Measurements from ENCODE around the gene GATA5. TPM values are rescaled to one million over a fixed set of nuclear protein-coding genes. Genes with fewer than 3 reads are reported as not detected.

The GATA5 gene
- total RNA-seq, 2 donors from 2014 or later: not detected

DNA sequence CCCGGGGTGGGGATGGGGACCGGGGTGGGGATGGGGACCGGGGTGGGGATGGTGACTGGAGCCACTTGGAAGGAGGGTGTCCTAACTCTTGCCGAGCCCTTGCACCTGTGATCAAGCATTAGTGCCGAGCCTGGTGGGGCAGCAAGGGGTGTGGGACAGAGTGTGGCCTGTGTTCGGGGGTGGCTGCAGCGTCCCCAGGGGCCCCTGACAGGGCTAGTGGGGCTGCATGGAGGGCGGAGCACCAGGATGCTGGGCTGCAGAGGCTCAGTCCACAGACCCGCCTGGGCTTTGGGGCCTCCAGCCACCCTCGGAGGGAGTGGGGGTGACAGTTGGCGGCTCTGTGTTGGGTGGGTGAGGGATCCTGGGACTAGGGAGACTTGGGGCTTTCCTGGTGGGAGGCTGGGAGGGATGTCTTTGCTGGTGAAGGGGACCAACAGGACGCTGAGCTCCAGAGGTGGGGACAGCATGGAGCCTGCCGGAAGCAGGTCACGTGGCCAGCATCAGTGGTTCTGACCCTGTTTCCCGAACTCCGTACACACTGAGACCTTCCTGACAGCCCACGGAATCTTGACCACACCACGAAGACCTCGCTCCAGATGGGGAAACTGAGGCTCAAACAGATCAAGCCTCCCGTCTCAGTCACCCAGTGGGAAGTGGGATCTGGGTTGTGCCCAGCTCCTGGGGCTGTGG lies 53.0 kb downstream of the GATA5 start:
- ATAC-seq (no peak), DNase-seq (ENCODE audit: low spot score in 2 of 2) (no peak)
- no peaks in the 10 kb centered on the region for H3K36me3 Mint-ChIP-seq
- H3K9me3 Mint-ChIP-seq: no peaks in the 10 kb centered on the region
- no peak overlapping the region for H3K27ac Mint-ChIP-seq

DNA sequence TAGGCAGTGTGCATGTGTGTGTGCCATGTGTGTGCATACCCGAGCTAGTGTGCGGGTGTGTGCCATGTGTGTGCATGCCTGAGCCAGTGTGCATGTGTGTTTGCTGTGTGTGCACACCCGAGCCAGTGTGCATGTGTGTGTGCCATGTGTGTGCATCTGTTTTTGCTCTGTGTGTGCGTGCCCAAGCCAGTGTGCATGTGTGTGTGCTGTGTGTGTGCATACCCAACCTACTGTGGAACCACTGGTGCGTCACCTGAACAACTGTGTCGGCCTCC lies 54.1 kb downstream of the GATA5 start:
- no peak for ATAC-seq
- DNase-seq (ENCODE audit: low spot score in 2 of 2): no peak
- no peaks in the 10 kb centered on the region for H3K36me3 Mint-ChIP-seq
- no peaks in the 10 kb centered on the region for H3K9me3 Mint-ChIP-seq
- no peak overlapping the region for H3K27ac Mint-ChIP-seq

DNA sequence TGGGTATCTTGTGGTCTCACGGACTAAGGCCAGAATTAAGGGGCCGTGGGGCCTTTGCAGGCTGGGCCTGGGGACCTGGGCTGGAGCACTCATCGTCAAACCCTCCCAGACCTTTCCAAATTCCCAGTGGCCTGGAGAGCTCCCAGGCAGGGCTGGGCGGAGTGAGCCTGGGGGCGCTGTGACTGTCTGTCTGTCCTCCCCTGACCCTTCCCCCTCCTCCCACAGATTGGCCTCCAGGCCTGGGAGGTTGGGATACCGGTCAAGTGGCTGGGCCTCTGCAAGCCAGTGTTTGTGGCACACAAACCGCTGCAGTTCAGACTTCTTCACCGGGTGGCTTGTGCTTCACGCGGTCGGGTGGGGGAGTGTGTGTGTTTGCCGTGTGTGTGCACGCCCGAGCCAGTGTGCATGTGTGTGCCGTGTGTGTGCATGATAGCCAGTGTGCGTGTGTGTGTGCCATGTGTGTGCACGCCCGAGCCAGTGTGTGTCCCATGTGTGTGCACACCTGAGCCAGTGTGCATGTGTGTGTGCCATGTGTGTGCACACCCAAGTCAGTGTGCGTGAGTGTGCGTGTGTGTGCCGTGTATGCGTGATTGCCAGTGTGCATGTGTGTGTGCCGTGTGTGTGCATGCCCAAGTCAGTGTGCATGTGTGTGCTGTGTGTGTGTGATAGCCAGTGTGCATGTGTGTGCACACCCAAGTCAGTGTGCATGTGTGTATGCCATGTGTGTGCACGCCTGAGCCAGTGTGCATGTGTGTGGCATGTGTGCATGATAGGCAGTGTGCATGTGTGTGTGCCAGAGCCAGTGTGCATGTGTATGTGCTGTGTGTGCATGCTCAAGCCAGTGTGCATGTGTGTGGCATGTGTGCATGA lies 54.7 kb downstream of the GATA5 start:
- Mint-ChIP-seq H3K36me3 (no peaks in the 10 kb centered on the region), H3K9me3 (no peaks in the 10 kb centered on the region), H3K27ac (no peak overlapping the region)
- ATAC-seq: no peak
- DNase-seq (ENCODE audit: low spot score in 2 of 2): no peak

DNA sequence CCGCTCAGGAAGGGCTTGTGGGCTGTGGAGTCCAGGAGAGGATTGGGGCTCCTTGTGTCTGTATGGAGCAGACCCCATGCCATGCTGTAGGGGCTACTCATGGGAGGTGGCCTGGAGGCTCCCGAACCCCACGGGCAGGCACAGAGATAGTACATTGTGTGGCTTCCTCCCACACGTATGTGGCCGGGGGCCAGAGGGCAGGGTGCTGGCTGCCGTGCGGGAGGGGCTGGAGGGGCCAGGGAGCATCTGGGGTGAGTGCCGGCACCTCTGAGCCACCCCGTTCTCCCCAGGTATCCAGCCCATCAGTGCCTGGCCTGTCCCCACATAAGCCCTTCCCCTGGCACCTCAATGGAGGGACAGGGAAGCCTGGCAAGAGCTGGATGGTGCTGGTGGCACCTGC lies 56.0 kb downstream of the GATA5 start:
- ATAC-seq (no peak), DNase-seq (ENCODE audit: low spot score in 2 of 2) (no peak)
- Mint-ChIP-seq H3K9me3 (no peaks in the 10 kb centered on the region), H3K27ac (no peak overlapping the region), H3K36me3 (no peaks in the 10 kb centered on the region)

DNA sequence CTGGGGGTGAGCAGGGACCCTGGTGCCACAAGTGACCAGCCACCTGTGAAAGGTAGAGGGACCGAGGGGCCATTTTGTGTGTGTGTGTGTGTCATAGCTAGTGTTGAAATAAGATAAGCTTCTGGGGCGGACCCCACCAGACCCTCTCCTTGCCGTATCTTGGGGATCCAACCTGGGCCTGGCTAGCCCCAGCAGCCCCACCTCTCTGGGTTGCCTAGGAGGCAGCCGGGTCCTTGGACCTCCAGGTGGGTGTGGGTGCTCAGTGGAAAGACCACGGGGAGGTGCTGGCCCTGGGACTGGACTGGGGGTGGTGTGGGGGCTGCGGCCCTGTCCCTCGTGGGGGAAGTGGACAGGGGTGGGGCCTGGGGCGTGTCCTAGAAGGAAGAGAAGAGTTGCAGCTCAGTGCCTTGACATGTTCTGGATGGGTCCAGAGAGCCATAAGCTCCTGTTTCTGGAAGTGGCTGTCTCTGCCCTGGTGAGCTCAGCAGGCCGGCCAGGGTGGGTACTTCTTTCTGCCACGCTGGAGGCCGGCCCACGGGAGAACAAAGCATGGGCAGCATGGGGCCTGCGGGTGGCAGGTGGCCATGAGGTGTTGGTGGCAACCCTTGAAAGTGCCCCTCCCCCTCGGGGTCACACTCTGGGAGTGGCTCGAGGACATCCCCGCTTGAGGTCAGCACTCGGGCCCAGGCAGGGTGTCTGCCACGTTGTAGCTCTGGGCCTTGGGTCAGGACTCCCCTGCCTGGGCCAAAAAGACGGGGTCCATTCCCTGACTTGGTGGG lies 56.9 kb downstream of the GATA5 start:
- ATAC-seq: no peak
- no peak overlapping the region for H3K27ac Mint-ChIP-seq
- no peaks in the 10 kb centered on the region for H3K9me3 Mint-ChIP-seq
- no peaks in the 10 kb centered on the region for H3K36me3 Mint-ChIP-seq
- no peak for DNase-seq (ENCODE audit: low spot score in 2 of 2)

DNA sequence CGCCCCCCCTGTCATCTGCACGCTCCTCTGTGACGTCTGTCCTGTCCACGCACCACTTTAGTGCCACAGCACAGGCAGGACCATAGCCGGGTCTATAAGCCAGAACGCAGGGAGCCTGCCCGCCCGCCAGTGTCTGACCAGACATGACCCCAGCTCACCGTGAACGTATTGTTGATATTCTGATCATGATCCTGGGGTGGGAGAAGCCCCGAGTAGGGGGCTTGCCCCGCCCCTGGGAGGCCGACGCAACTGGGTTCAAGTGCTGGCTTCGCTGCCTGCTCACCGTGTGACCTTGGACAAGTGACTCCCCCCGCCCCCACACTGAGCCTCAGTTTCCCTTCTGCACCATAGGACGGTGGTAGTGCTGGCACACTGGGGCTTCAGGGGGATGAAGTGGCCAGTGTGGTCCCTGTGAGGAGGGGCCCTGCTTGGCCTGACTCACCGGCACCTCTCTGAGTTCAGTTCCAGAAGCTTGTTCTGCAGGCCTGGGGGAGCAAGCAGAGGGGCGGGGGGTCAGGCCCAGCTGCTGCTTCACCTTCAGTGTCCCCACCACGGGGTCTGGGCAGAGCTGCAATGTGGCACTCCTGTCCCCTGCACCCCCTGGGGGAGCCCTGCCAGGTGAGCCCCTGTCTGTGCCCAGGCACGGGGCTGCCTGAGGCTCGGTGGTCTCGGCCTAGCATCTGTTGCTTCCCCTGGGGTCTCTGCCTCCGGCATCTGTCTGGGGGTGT lies 57.6 kb downstream of the GATA5 start:
- Mint-ChIP-seq H3K27ac (no peak overlapping the region), H3K9me3 (no peaks in the 10 kb centered on the region), H3K36me3 (no peaks in the 10 kb centered on the region)
- DNase-seq (ENCODE audit: low spot score in 2 of 2) (no peak), ATAC-seq (no peak)

DNA sequence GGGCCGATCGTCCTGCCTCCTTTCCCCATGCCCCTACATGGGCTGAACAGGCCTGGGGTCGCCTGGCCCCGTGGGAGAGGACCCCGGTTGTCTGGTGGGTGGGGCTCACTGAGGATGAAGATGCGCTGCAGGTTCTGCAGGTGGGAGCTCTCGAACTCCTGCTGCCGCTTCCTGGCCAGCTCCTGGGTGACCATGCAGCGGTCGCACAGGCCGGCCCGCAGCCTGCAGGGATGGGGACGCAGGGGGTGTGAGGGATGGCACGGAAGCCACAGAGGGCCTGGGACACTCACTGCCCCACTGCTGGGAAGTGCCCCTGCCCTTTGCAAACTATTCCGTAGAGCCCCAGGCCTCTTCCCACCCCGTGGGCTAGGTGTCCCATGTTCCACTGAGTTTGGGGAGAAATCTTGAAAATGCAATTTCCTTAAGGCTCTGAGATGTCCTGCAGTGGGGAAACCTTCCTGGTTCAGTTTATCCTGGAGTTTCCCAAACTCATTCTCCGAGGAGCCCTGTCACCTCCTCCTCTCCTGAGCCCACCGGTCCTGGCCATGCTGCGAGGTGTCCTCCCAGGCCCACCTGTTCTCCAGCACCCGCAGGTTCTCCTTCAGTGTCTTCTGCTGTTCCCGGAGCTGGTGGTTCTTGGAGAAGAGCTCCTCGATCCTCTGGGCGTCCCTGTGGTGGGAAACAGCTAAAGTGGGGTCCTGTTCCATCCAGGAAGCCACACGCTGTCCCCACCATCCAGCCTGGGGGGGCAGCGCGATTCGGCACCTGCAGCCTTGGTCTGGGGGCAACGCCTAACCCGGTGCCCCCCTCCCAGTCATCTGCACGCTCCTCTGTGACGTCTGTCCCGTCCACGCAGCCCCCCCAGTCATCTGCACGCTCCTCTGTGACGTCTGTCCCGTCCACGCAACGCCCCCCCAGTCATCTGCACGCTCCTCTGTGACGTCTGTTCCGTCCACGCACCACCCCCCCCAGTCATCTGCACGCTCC lies 58.9 kb downstream of the GATA5 start:
- ATAC-seq (no peak), DNase-seq (ENCODE audit: low spot score in 2 of 2) (no peak)
- Mint-ChIP-seq H3K9me3 (no peaks in the 10 kb centered on the region), H3K36me3 (no peaks in the 10 kb centered on the region), H3K27ac (no peak overlapping the region)

DNA sequence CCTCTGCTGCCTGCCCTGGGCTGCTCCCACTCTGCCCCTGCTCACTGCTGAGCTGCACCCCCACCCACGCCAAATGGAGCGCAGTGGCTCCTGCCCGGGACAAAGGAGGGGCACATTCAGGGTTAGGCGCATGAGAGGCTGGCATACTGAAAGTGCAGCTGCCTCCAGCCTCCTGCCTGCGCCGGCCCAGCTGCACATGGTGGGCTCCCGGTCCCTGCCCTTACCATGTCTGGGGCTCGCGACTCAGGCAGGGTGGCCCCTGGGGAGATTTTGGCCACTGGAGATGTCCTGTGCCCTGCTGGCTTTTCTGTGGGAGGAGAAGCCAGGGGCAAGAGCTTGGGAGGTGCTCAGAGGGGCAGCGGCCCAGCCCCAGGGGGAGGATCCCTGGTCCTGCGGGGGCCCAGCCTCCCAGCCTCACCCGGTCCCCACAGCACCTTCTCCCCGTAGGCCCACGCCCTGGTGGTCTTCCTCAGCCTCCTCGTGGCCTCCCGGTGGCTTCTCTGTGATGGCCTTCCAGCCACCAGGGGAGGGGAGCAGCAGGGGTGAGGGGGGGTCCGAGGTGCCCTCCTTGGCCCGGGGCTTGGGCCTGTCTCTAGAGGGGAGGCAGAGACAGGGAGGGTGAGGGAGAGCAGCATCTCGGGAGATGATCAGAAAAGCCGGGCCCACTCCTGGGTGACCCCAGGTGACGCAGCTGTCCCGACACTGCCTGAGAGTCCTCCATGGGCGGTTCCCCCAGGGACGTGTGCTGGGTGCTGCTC lies 60.3 kb downstream of the GATA5 start:
- Mint-ChIP-seq H3K27ac (no peak overlapping the region), H3K36me3 (no peaks in the 10 kb centered on the region), H3K9me3 (no peaks in the 10 kb centered on the region)
- ATAC-seq (no peak), DNase-seq (ENCODE audit: low spot score in 2 of 2) (no peak)

DNA sequence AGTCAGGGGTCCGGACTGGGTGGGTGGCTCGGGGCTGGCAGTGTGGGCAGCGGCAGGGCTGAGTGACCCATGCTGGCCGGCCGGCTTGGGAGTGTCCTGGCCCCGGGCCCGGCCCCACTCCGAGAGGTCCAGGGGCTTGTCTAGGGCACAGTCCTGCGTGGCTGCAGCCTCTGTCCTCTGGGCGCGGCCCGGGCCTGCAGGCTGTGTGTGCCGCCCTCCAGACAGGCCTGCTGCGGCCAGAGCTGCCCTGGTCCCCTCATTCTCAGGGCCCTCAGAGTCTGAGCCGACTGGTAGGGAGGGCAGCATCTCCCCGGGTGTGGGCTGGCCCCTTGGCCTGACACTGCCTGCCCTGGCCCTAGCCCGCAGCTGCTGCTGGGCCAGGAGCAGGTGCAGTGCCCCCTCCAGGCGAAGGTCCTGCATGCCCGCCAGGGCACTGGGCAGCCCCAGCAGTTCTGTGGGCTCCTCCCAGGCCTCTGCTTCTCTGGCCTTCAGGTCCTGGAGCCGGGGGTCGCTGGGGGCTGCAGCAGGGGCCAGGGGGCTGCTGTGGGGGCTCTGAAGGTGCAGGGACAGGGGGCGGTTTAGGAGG lies 61.8 kb downstream of the GATA5 start:
- H3K36me3 Mint-ChIP-seq: no peaks in the 10 kb centered on the region
- ATAC-seq: no peak
- H3K9me3 Mint-ChIP-seq: no peaks in the 10 kb centered on the region
- no peak overlapping the region for H3K27ac Mint-ChIP-seq
- no peak for DNase-seq (ENCODE audit: low spot score in 2 of 2)

Other genes with a start within 250 kb of the GATA5 start
- 10 to 100 TPM; 30.0 to 49.5 TPM for gene OSBPL2, start 237.5 kb downstream of the GATA5 start, total RNA-seq
- gene ADRM1, start 173.0 kb downstream of the GATA5 start, total RNA-seq: 10 to 100 TPM; 92.6 to 93.6 TPM
- gene LAMA5, start 108.7 kb downstream of the GATA5 start, total RNA-seq: under 1 TPM; 0.36 to 0.95 TPM
- 1,000 to 10,000 TPM; 2,243 to 2,653 TPM for gene RPS21, start 88.9 kb downstream of the GATA5 start, total RNA-seq
- gene CABLES2, start 68.7 kb downstream of the GATA5 start, total RNA-seq: 1 to 10 TPM; 5.8 to 6.4 TPM
- gene RBBP8NL, start 48.5 kb downstream of the GATA5 start, total RNA-seq: not detected
- 10 to 100 TPM; 39.3 to 44.4 TPM for gene SLCO4A1, start 166.5 kb upstream of the GATA5 start, total RNA-seq
- not detected for gene NTSR1, start 232.8 kb upstream of the GATA5 start, total RNA-seq

Measured in activated naive CD4-positive, alpha-beta T cell treated with anti-CD3 and anti-CD28 coated beads, Interleukin-2, amount 50 U/mL, for 72 hours (primary cell).